Panc1 (cell line): ENCODE data around the gene CHMP2B. TPM values are rescaled to one million over a fixed set of nuclear protein-coding genes. Genes with fewer than 3 reads are reported as not detected.

Experiments used
- ATAC-seq: fragments of 200-7000 bp; cut with Tn5 transposase; 2 replicates; pipeline ENCODE4 v1.9.1; 2020; ENCODE audit warnings: mild to moderate bottlenecking, moderate library complexity
- BruUV-seq: library from RNA; stranded (reverse); fragments of 400-500 nt; replicated peaks from 2 replicates; lab custom pipeline; 2021; lab: Mats Ljungman, UMichigan
- CTCF ChIA-PET: fragments of 300-600 bp; sonication (Branson Sonifier 250); formaldehyde crosslinking; loops from one replicate; lab custom pipeline; 2022; ENCODE audit warnings: antibody characterized with exemption; lab: Charles Lee
- POLR2A ChIA-PET: fragments of 300-600 bp; sonication (Branson Sonifier 250); formaldehyde crosslinking; loops from one replicate; lab custom pipeline; 2022; ENCODE audit warnings: antibody characterized with exemption; lab: Charles Lee
- DNase-seq: peaks from one replicate; pipeline ENCODE4 v3.0.0-alpha.2; 2010; ENCODE audit warnings: low read depth, low spot score
- H3K27ac ChIP-seq: 2 replicates; pipeline ENCODE4 v1.5.1; 2011; ENCODE audit warnings: mild to moderate bottlenecking, low read length, inconsistent platforms
- H3K27me3 ChIP-seq: fragments of 200-500 bp; sonication (Bioruptor generic); 2 replicates; pipeline ENCODE4 v1.6.0; 2014; ENCODE audit warnings: low read length, inconsistent platforms; ENCODE audit not compliant: control insufficient read depth, insufficient read depth
- H3K36me3 ChIP-seq: fragments of 200-500 bp; sonication (Bioruptor generic); 2 replicates; pipeline ENCODE4 v1.5.1; 2014; ENCODE audit warnings: inconsistent platforms, mild to moderate bottlenecking, low read length, moderate library complexity; ENCODE audit not compliant: control insufficient read depth, insufficient read depth
- H3K4me1 ChIP-seq: 2 replicates; pipeline ENCODE4 v1.5.1; 2011; ENCODE audit warnings: inconsistent platforms, mild to moderate bottlenecking, low read length, moderate library complexity; ENCODE audit not compliant: control insufficient read depth, insufficient read depth
- H3K4me3 ChIP-seq, 2 experiments: 2 replicates each; pipeline ENCODE4 v1.5.1; 2011 to 2012; ENCODE audit warnings: low read depth in 2 of 2, low read length in 2 of 2, mild to moderate bottlenecking in 2 of 2, inconsistent platforms in 1 of 2, moderate library complexity in 1 of 2
- H3K9me3 ChIP-seq: fragments of 200-500 bp; sonication (Bioruptor generic); 2 replicates; pipeline ENCODE4 v1.5.1; 2014; ENCODE audit warnings: low read depth, mild to moderate bottlenecking, inconsistent platforms, low read length, moderate library complexity; ENCODE audit not compliant: control insufficient read depth, insufficient read depth
- CTCF ChIP-seq: fragments of 450-650 bp; IDR thresholded peaks from 2 replicates; pipeline ENCODE4 v1.5.1; 2017; ENCODE audit warnings: mild to moderate bottlenecking
- POLR2AphosphoS5 ChIP-seq: IDR thresholded peaks from 2 replicates; pipeline ENCODE4 v1.6.1; 2012; ENCODE audit warnings: mild to moderate bottlenecking, low read depth, low read length, moderate library complexity
- REST ChIP-seq, 2 experiments: IDR thresholded peaks; 2 replicates each; pipeline ENCODE4 v1.6.1; 2011 to 2012; ENCODE audit warnings: low read depth in 2 of 2, control low read depth in 1 of 2, low read length in 1 of 2, mild to moderate bottlenecking in 1 of 2, moderate library complexity in 1 of 2; ENCODE audit not compliant: insufficient read depth in 1 of 2
- SIN3A ChIP-seq: IDR thresholded peaks from 2 replicates; pipeline ENCODE4 v1.6.1; 2012; ENCODE audit warnings: low read depth, mild to moderate bottlenecking, low read length, moderate library complexity, borderline replicate concordance; ENCODE audit not compliant: insufficient read depth
- TCF7L2 ChIP-seq: IDR thresholded peaks from 2 replicates; pipeline ENCODE4 v1.6.1; 2011; ENCODE audit warnings: mild to moderate bottlenecking, low read depth, low read length, inconsistent platforms
- in situ Hi-C: cut with HindIII; loops from 2 replicates; pipeline ENCODE4 v1.10.0; 2016; ENCODE audit warnings: low sequenced_read_pairs, low pct_unique_long_range_greater_than_20kb
- intact Hi-C: fragments of 100-400 bp; cut with micrococcal nuclease; formaldehyde crosslinking; loops from one replicate; pipeline ENCODE4 v1.10.0; 2022; ENCODE audit not compliant: unreplicated experiment
- total RNA-seq: library from RNA; stranded (reverse); gene quantifications from one replicate; pipeline ENCODE4 v1.2.1, GENCODE V29; 2021; ENCODE audit not compliant: unreplicated experiment

Gene CHMP2B
- total RNA-seq, 1 experiment from 2014 or later: 32.7 TPM

GRCh38 chr3:87260270-87260669, 33.2 kb downstream of the CHMP2B start:
- no peak overlapping the region; the same call in 1 of the 2 replicates for H3K27ac ChIP-seq
- DNase-seq: peak; percentile 27
- TF ChIP-seq CTCF (peak; percentile 66; the same call in 1 of the 2 replicates), SIN3A (no peak)
- ChIA-PET POLR2A (no interaction called here), CTCF (no interaction called here)
- BruUV-seq: no TSS peak
- intact Hi-C loops: loop anchor here (2.0 kb wide), 1 partner anchor 243 kb away; no protein-coding TSS in a partner anchor
- H3K9me3 ChIP-seq: no peaks in the 10 kb centered on the region
- ATAC-seq: no peak
- H3K4me3 ChIP-seq: no peak overlapping the region
- H3K36me3 ChIP-seq: no peaks in the 10 kb centered on the region; the same call in 1 of the 2 replicates
- H3K27me3 ChIP-seq: no peaks in the 10 kb centered on the region
- H3K4me1 ChIP-seq: no peaks in the 10 kb centered on the region
- in situ Hi-C loops: no loop called here

GRCh38 chr3:87261925-87262324, 34.8 kb downstream of the CHMP2B start:
- no peaks in the 10 kb centered on the region for H3K9me3 ChIP-seq
- POLR2A ChIA-PET: no interaction called here
- no peak overlapping the region for H3K4me3 ChIP-seq
- ATAC-seq (no peak), DNase-seq (no peak)
- H3K4me1 ChIP-seq: no peaks in the 10 kb centered on the region
- no peak overlapping the region; the same call in 1 of the 2 replicates for H3K27ac ChIP-seq
- BruUV-seq: no TSS peak
- no peaks in the 10 kb centered on the region for H3K36me3 ChIP-seq
- intact Hi-C loops: loop anchor here (2.0 kb wide), 1 partner anchor 241 kb away; no protein-coding TSS in a partner anchor
- CTCF ChIA-PET: no interaction called here
- TF ChIP-seq POLR2AphosphoS5 (no peak), TCF7L2 (no peak), CTCF (no peak), REST (IDR thresholded peaks at IDR 0.05; ENCODE audit: insufficient read depth in 1 of 2, low read depth in 2 of 2, low read length in 1 of 2) (no peak), SIN3A (no peak)
- no peaks in the 10 kb centered on the region for H3K27me3 ChIP-seq
- in situ Hi-C loops: no loop called here
